ENCODE results near the gene ABHD6.
"Not testable (repeated sequence)": the region's sequence is repeated elsewhere in the genome, so short reads cannot be mapped to it uniquely, and the experiment has no call there.

Gene ABHD6

GRCh38 chr3:58243976-58244585 is 6.5 kb downstream of the ABHD6 start:
- DNase-seq: no peak

- no peak for DNase-seq
Observed at GRCh38 chr3:58246148-58247047, 8.8 kb downstream of the ABHD6 start.

- DNase-seq: no peak
Observed at GRCh38 chr3:58249358-58250092, 11.9 kb downstream of the ABHD6 start.

- DNase-seq: no peak
Observed at GRCh38 chr3:58250093-58250707, 12.6 kb downstream of the ABHD6 start.

GRCh38 chr3:58251631-58252035 is 14.0 kb downstream of the ABHD6 start:
- DNase-seq: no peak

GRCh38 chr3:58254144-58254543 is 16.6 kb downstream of the ABHD6 start:
- no peak for DNase-seq

GRCh38 chr3:58256061-58256460 is 18.5 kb downstream of the ABHD6 start:
- no peak for DNase-seq

- no peak for DNase-seq
Observed at GRCh38 chr3:58256511-58256910, 18.9 kb downstream of the ABHD6 start.

- no peak for DNase-seq
Observed at GRCh38 chr3:58258392-58259055, 20.9 kb downstream of the ABHD6 start.

- no peak for DNase-seq
Observed at GRCh38 chr3:58260261-58260731, 22.7 kb downstream of the ABHD6 start.

- DNase-seq: no peak
Observed at GRCh38 chr3:58260733-58261132, 23.1 kb downstream of the ABHD6 start.

- DNase-seq: no peak
Observed at GRCh38 chr3:58261954-58262666, 24.5 kb downstream of the ABHD6 start.

- peak; percentile 30 for DNase-seq
Observed at GRCh38 chr3:58266577-58266976, 29.0 kb downstream of the ABHD6 start.

- DNase-seq: not testable (repeated sequence)
Observed at GRCh38 chr3:58267543-58267942, 30.0 kb downstream of the ABHD6 start.

GRCh38 chr3:58269356-58269755 is 31.8 kb downstream of the ABHD6 start:
- DNase-seq: no peak

- DNase-seq: no peak
Observed at GRCh38 chr3:58270485-58270884, 32.9 kb downstream of the ABHD6 start.

GRCh38 chr3:58271901-58272501 is 34.4 kb downstream of the ABHD6 start:
- no peak for DNase-seq

- DNase-seq: no peak
Observed at GRCh38 chr3:58272891-58273290, 35.3 kb downstream of the ABHD6 start.

GRCh38 chr3:58273362-58273761 is 35.8 kb downstream of the ABHD6 start:
- not testable (repeated sequence) for DNase-seq

- no peak for DNase-seq
Observed at GRCh38 chr3:58274027-58274614, 36.5 kb downstream of the ABHD6 start.

- DNase-seq: no peak
Observed at GRCh38 chr3:58281069-58281468, 43.5 kb downstream of the ABHD6 start.
